HG03039 (cell line): ENCODE results near the gene KMT5B.
A peak's percentile ranks its signal among the peaks of the same experiment; 100 is the strongest.

Experiments
- ATAC-seq: cut with Tn5 transposase; IDR thresholded peaks from one replicate; pipeline ENCODE4 v1.9.1; 2021; ENCODE audit warnings: mild to moderate bottlenecking, moderate library complexity; ENCODE audit not compliant: unreplicated experiment

The KMT5B gene

GRCh38 chr11:68216171-68216938 is 3.3 kb upstream of the KMT5B start:
- no peak for ATAC-seq

GRCh38 chr11:68215524-68216170 is 2.6 kb upstream of the KMT5B start:
- ATAC-seq = no peak

- no peak for ATAC-seq
Measured at GRCh38 chr11:68215087-68215445, 2.0 kb upstream of the KMT5B start.

GRCh38 chr11:68214173-68215086 is 1.3 kb upstream of the KMT5B start:
- ATAC-seq = no peak

GRCh38 chr11:68213555-68214172 is 568 bp upstream of the KMT5B start:
- ATAC-seq = peak; percentile 43

GRCh38 chr11:68212421-68213134 is 518 bp downstream of the KMT5B start:
- ATAC-seq = peak; percentile 29

- no peak for ATAC-seq
Measured at GRCh38 chr11:68211546-68211945, 1.6 kb downstream of the KMT5B start.

- no peak for ATAC-seq
Measured at GRCh38 chr11:68206211-68206610, 6.9 kb downstream of the KMT5B start.

GRCh38 chr11:68204402-68204801 is 8.7 kb downstream of the KMT5B start:
- ATAC-seq = no peak

GRCh38 chr11:68202165-68202564 is 10.9 kb downstream of the KMT5B start:
- no peak for ATAC-seq

- ATAC-seq = no peak
Measured at GRCh38 chr11:68201492-68201891, 11.6 kb downstream of the KMT5B start.

GRCh38 chr11:68200639-68201038 is 12.5 kb downstream of the KMT5B start:
- ATAC-seq = no peak

- no peak for ATAC-seq
Measured at GRCh38 chr11:68199295-68199987, 13.7 kb downstream of the KMT5B start.

- ATAC-seq = no peak
Measured at GRCh38 chr11:68196219-68196618, 16.9 kb downstream of the KMT5B start.

- no peak for ATAC-seq
Measured at GRCh38 chr11:68194675-68195294, 18.3 kb downstream of the KMT5B start.

- ATAC-seq = no peak
Measured at GRCh38 chr11:68193018-68193417, 20.1 kb downstream of the KMT5B start.

- ATAC-seq = no peak
Measured at GRCh38 chr11:68191661-68192579, 21.2 kb downstream of the KMT5B start.

- no peak for ATAC-seq
Measured at GRCh38 chr11:68189888-68190287, 23.2 kb downstream of the KMT5B start.
